ENCODE data around the gene BTBD17.

Gene BTBD17

DNA sequence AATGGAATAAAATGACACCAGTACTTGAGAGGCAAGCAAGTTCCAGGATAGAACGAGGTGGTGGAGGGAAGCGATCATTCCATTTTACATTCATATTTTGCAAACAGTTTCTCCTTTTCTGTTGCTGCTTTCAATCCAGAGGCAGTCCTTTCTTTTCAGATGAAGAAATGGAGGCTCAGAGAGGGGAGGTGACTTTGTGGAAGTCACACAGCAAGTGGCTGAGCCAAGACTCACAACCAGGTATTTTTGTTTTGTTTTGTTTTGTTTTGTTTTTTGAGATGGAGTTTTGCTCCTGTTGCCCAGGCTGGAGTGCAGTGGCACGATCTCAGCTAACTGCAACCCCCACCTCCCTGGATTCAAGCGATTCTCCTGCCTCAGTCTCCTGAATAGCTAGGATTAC lies 34.9 kb upstream of the BTBD17 start:
- Histone ChIP-seq H3K27ac (ENCODE audit: low read depth, low read length) (no peak overlapping the region), H3K9ac (ENCODE audit: low read length) (no peak overlapping the region), H4K20me1 (ENCODE audit: low read depth, low read length) (no peaks in the 10 kb centered on the region), H2AFZ (ENCODE audit: low read depth, low read length, severe bottlenecking) (no peak overlapping the region), H3K27me3 (ENCODE audit: low read length) (no peaks in the 10 kb centered on the region), H3K9me2 (replicated peaks; ENCODE audit: insufficient read depth, low read length) (no peaks in the 10 kb centered on the region), H3K4me2 (ENCODE audit: low read depth, low read length, poor library complexity, severe bottlenecking) (no peak overlapping the region), H3K9me3 (ENCODE audit: insufficient read depth, low read length) (no peaks in the 10 kb centered on the region), H3K79me2 (ENCODE audit: insufficient read depth, low read length) (no peaks in the 10 kb centered on the region), H3F3A (ENCODE audit: insufficient read depth) (no peaks in the 10 kb centered on the region), H3K4me3 (ENCODE audit: insufficient read depth, low read length, poor library complexity, severe bottlenecking) (no peak overlapping the region), H3K36me3 (ENCODE audit: low read length) (no peaks in the 10 kb centered on the region)
- TF ChIP-seq EZH2phosphoT487 (conservative IDR thresholded peaks at IDR 0.05; ENCODE audit: low read length): no peak
- TF ChIP-seq, protein P1, sequence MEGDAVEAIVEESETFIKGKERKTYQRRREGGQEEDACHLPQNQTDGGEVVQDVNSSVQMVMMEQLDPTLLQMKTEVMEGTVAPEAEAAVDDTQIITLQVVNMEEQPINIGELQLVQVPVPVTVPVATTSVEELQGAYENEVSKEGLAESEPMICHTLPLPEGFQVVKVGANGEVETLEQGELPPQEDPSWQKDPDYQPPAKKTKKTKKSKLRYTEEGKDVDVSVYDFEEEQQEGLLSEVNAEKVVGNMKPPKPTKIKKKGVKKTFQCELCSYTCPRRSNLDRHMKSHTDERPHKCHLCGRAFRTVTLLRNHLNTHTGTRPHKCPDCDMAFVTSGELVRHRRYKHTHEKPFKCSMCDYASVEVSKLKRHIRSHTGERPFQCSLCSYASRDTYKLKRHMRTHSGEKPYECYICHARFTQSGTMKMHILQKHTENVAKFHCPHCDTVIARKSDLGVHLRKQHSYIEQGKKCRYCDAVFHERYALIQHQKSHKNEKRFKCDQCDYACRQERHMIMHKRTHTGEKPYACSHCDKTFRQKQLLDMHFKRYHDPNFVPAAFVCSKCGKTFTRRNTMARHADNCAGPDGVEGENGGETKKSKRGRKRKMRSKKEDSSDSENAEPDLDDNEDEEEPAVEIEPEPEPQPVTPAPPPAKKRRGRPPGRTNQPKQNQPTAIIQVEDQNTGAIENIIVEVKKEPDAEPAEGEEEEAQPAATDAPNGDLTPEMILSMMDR (IDR thresholded peaks at IDR 0.05; ENCODE audit: insufficient read depth, low read length, poor library complexity, severe bottlenecking): no peak

DNA sequence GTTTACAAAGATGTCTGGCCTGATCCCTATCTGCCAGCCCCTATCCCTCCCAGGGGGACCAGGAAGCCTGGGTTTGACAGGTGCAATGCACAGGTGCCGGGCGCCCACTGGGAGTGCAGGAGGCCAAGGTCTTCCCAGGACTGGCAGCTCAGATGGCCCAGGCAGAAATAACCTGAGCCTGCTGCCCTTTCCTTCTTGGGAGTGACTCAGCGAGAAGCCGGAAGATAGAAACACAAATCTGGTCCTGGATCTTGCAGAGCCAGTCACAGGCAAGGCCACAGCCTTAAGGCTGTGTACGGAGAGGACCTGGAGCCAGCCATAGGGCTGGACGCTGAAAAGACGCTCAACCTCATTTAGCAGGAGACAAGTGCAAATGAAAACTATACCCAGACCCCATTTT lies 33.3 kb upstream of the BTBD17 start:
- H3K9ac ChIP-seq (ENCODE audit: low read length): no peak overlapping the region
- H3K27me3 ChIP-seq (ENCODE audit: low read length): no peaks in the 10 kb centered on the region
- H3K36me3 ChIP-seq (ENCODE audit: low read length): no peaks in the 10 kb centered on the region
- no peaks in the 10 kb centered on the region for H4K20me1 ChIP-seq (ENCODE audit: low read depth, low read length)
- H3K4me2 ChIP-seq (ENCODE audit: low read depth, low read length, poor library complexity, severe bottlenecking): no peak overlapping the region
- no peak overlapping the region for H2AFZ ChIP-seq (ENCODE audit: low read depth, low read length, severe bottlenecking)
- H3K79me2 ChIP-seq (ENCODE audit: insufficient read depth, low read length): no peaks in the 10 kb centered on the region
- no peak for TF ChIP-seq EZH2phosphoT487 (conservative IDR thresholded peaks at IDR 0.05; ENCODE audit: low read length)
- TF ChIP-seq, protein P1 (IDR thresholded peaks at IDR 0.05; ENCODE audit: insufficient read depth, low read length, poor library complexity, severe bottlenecking): no peak
- H3K27ac ChIP-seq (ENCODE audit: low read depth, low read length): no peak overlapping the region
- no peaks in the 10 kb centered on the region for H3F3A ChIP-seq (ENCODE audit: insufficient read depth)
- no peaks in the 10 kb centered on the region for H3K9me3 ChIP-seq (ENCODE audit: insufficient read depth, low read length)
- no peaks in the 10 kb centered on the region for H3K9me2 ChIP-seq (replicated peaks; ENCODE audit: insufficient read depth, low read length)
- no peak overlapping the region for H3K4me3 ChIP-seq (ENCODE audit: insufficient read depth, low read length, poor library complexity, severe bottlenecking)

DNA sequence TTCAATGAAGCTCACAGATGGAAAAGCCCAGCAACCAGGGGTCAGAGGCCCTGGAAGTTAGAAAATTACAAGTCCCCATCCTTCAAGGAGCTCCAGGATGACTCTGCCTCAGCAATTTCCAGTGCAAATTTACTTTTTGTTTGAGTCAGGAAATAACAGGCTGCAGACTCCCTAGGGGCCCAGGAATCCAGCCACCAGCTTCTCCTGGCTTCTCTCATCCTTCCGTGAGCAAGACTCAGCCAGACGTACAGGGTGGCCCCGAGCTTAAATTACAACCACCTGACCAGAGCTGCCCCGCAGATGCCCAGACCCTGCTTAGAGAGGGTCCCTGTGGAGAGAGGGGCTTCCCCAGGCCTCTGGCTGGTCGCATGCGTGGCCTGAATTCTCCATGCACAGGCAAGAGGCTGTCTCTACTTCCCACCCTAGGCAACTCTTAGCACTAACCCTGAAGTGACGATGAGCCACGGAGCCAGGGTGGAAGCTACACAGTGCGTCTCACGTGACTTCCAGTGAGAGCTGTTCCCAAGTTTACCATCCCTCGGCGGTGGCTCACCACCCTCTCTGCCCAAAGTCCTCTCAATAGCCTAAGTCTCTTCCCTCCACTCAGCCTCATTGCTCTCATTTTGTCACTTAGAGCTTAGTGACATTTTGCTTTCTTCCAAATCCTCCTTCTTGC lies 32.7 kb upstream of the BTBD17 start:
- no peaks in the 10 kb centered on the region for H3F3A ChIP-seq (ENCODE audit: insufficient read depth)

More for the DNA sequence above, 32.7 kb upstream of the BTBD17 start:
- Histone ChIP-seq H3K9ac (ENCODE audit: low read length) (no peak overlapping the region), H3K9me2 (replicated peaks; ENCODE audit: insufficient read depth, low read length) (no peaks in the 10 kb centered on the region), H3K36me3 (ENCODE audit: low read length) (no peaks in the 10 kb centered on the region), H3K27me3 (ENCODE audit: low read length) (no peaks in the 10 kb centered on the region), H4K20me1 (ENCODE audit: low read depth, low read length) (no peaks in the 10 kb centered on the region), H3K9me3 (ENCODE audit: insufficient read depth, low read length) (no peaks in the 10 kb centered on the region), H2AFZ (ENCODE audit: low read depth, low read length, severe bottlenecking) (no peak overlapping the region), H3K27ac (ENCODE audit: low read depth, low read length) (no peak overlapping the region), H3K79me2 (ENCODE audit: insufficient read depth, low read length) (no peaks in the 10 kb centered on the region), H3K4me2 (ENCODE audit: low read depth, low read length, poor library complexity, severe bottlenecking) (no peak overlapping the region), H3K4me3 (ENCODE audit: insufficient read depth, low read length, poor library complexity, severe bottlenecking) (no peak overlapping the region)
- TF ChIP-seq EZH2phosphoT487 (conservative IDR thresholded peaks at IDR 0.05; ENCODE audit: low read length): no peak
- TF ChIP-seq, protein P1 (IDR thresholded peaks at IDR 0.05; ENCODE audit: insufficient read depth, low read length, poor library complexity, severe bottlenecking): no peak

Data from SU-DHL-6 (cell line).